H7 (cell line): ENCODE results near the gene SIK2. TPM values are rescaled to one million over a fixed set of nuclear protein-coding genes. Genes with fewer than 3 reads are reported as not detected.
"Not testable (repeated sequence)": the region's sequence is repeated elsewhere in the genome, so short reads cannot be mapped to it uniquely, and the experiment has no call there.

Experiments used
- DNase-seq: peaks from one replicate; pipeline ENCODE4 v3.0.0; 2012
- H3K27me3 ChIP-seq: 2 replicates; pipeline ENCODE4 v1.6.0; 2011; ENCODE audit warnings: mild to moderate bottlenecking, low read length; ENCODE audit not compliant: control insufficient read depth, insufficient read depth
- H3K36me3 ChIP-seq: replicated peaks from 2 replicates; pipeline ENCODE4 v1.5.1; 2011; ENCODE audit warnings: low read length; ENCODE audit not compliant: control insufficient read depth, insufficient read depth
- H3K4me3 ChIP-seq: 2 replicates; pipeline ENCODE4 v1.5.1; 2011; ENCODE audit warnings: low read depth, mild to moderate bottlenecking, control low read depth, low read length, moderate library complexity; ENCODE audit not compliant: insufficient read depth
- total RNA-seq: library from RNA; depleted of rRNA; stranded (reverse); fragments of >200 nt; shearing (Covaris generic); gene quantifications from 2 replicates; pipeline ENCODE4 v1.2.3, GENCODE V29; 2014

The SIK2 gene
- total RNA-seq, 1 experiment from 2014 or later: 5.5 TPM

DNA sequence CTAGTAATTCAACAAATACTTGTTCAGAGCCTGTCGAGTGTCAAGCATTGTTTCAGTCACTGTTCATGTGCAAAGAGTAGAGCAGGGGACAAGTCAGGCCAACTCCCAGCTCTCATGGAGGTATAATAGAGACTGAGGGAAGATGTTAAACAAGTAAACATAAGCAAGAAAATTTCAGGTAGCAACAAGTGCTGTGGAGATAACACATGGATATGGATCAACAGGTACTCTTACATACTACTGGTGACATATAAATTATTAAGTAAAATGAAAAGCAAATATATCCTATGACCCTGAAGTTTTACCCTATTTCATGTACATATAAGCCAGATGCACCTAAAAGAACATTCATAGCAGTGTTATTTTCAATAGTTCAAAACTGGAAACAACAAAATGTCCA lies 42.7 kb downstream of the SIK2 start:
- H3K4me3 ChIP-seq: no peak overlapping the region
- no peak for DNase-seq
- no peaks in the 10 kb centered on the region for H3K27me3 ChIP-seq
- H3K36me3 ChIP-seq: no peaks in the 10 kb centered on the region

- H3K27me3 ChIP-seq: no peaks in the 10 kb centered on the region
- H3K4me3 ChIP-seq: no peak overlapping the region
- DNase-seq: no peak
- no peaks in the 10 kb centered on the region for H3K36me3 ChIP-seq
These were observed 43.5 kb downstream of the SIK2 start for GRCh38 chr11:111645657-111646316.

DNA sequence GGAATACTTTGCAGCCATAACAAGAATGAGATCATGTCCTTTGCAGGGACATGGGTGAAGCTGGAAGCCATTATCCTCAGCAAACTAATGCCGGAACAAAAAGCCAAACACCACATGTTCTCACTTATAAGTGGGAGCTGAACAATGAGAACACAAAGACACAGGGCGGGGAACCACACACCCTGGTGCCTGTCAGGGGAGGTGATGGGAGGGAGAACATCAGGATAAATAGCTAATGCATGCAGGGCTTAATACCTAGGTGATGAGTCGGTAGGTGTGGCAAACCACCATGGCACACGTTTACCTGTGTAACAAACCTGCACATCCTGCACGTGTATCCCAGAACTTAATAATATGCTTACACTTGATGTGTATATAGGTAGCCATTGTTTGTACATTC lies 49.1 kb downstream of the SIK2 start:
- not testable (repeated sequence) for DNase-seq, H3K4me3 ChIP-seq, H3K36me3 ChIP-seq, H3K27me3 ChIP-seq

DNA sequence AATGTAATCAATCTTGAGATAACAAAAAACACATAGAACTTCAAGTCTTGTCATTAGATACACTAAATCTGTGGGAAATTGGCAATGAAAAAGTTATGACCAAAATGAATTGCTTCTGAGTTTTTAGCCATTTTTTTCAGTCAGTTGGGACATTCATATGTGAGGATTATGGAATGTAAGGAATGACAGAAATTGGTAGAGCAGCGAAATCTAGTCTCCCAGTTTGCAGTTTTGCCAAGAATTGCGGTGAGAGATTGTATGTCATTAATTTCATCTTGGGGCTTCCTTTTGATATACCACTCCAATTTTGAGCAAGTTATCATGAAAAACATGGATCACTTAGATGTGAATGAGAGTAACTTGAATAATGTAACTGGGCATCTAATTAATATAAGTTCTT lies 49.9 kb downstream of the SIK2 start:
- H3K36me3 ChIP-seq: no peaks in the 10 kb centered on the region
- DNase-seq: no peak
- H3K27me3 ChIP-seq: no peaks in the 10 kb centered on the region
- no peak overlapping the region for H3K4me3 ChIP-seq

- H3K36me3 ChIP-seq: no peaks in the 10 kb centered on the region
- no peaks in the 10 kb centered on the region for H3K27me3 ChIP-seq
- no peak overlapping the region for H3K4me3 ChIP-seq
- no peak for DNase-seq
These were observed 52.4 kb downstream of the SIK2 start for GRCh38 chr11:111654601-111655000.

DNA sequence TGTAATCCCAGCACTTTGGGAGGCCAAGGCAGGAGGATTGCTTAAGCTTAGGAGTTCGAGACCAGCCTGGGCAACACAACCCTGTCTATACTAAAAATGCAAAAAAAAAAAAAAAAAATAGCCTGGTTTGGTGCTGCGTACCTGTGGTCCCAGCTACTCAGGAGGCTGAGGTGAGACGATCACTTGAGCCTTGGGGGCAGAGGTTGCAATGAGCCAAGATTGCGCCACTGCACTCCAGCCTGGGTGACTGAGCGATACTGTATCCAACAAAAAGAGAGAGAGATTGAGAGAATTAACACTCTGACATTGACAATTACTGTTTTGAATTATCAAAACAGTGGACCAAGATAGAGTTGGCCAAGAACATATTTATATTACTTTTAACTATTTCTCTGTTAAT lies 53.7 kb downstream of the SIK2 start:
- Histone ChIP-seq H3K27me3 (no peaks in the 10 kb centered on the region), H3K4me3 (no peak overlapping the region), H3K36me3 (no peaks in the 10 kb centered on the region)
- DNase-seq: no peak

DNA sequence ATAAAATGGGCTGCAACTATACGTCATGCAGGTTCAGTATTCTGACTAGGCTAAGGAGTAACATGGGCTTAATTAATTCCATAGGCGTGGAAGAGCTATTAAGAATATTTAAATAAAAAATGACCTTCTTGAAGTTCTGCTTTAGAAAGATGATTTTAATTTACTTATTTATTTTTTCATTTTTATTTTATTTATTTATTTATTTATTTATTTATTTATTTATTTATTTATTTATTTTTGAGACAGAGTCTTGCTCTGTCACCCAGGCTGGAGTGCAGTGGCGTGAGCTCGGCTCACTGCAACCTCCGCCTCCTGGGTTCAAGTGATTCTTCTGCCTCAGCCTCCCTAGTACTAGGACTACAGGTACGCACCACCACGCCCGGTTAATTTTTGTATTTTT lies 55.7 kb downstream of the SIK2 start:
- not testable (repeated sequence) for DNase-seq, H3K27me3 ChIP-seq, H3K4me3 ChIP-seq

GRCh38 chr11:111658493-111658892 lies 56.2 kb downstream of the SIK2 start:
- H3K4me3 ChIP-seq, H3K36me3 ChIP-seq, DNase-seq, H3K27me3 ChIP-seq: not testable (repeated sequence)

More for the DNA sequence above, 55.7 kb downstream of the SIK2 start:
- H3K36me3 ChIP-seq: not testable (repeated sequence)

GRCh38 chr11:111659201-111660115 lies 57.2 kb downstream of the SIK2 start:
- Histone ChIP-seq H3K27me3 (no peaks in the 10 kb centered on the region), H3K4me3 (no peak overlapping the region), H3K36me3 (no peaks in the 10 kb centered on the region)
- no peak for DNase-seq

DNA sequence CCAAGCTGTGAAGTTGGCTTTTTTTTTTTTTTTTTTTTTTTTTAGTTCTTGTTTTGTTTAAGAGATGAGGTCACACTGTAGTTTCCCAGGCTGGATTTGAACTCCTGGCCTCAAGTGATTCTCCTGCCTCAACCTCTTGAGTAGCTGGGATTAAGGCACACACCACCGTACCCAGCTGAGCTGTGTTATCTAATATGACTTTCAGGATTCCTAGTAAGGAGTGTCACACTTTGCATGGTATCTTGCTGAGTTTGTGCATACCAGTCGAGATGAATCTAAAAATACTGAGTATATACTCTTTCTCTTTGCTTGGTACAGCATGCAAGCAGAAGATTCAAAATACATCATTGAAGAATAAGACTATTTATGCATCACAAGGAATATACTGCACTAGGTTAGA lies 58.6 kb downstream of the SIK2 start:
- Histone ChIP-seq H3K4me3 (no peak overlapping the region), H3K36me3 (no peaks in the 10 kb centered on the region)
- no peak for DNase-seq

DNA sequence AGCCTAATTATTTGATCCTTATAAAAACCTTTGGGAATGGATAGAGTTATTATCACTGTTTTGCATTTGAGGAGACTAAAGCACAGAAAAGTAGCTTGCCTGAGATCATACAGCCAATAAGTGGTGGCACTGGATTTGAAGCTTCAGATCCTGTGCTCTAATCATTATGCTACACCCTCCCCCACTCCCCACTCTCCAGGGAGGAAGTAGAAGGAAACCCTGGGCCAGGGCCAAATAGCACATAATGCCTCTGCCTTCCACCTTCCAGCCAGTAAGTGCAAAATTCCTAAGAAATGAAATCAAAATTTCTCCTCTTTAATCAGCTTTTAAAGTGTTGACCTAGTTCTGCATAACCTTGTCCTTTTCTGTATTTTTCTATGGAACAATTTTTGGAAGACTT lies 61.6 kb downstream of the SIK2 start:
- H3K4me3 ChIP-seq: no peak overlapping the region
- DNase-seq: no peak
- no peaks in the 10 kb centered on the region for H3K27me3 ChIP-seq
- H3K36me3 ChIP-seq: no peaks in the 10 kb centered on the region

More for the DNA sequence above, 58.6 kb downstream of the SIK2 start:
- H3K27me3 ChIP-seq: no peaks in the 10 kb centered on the region

GRCh38 chr11:111665777-111666176 lies 63.5 kb downstream of the SIK2 start:
- DNase-seq: peak; percentile 19
- Histone ChIP-seq H3K4me3 (no peak overlapping the region), H3K27me3 (no peaks in the 10 kb centered on the region), H3K36me3 (no peaks in the 10 kb centered on the region)

DNA sequence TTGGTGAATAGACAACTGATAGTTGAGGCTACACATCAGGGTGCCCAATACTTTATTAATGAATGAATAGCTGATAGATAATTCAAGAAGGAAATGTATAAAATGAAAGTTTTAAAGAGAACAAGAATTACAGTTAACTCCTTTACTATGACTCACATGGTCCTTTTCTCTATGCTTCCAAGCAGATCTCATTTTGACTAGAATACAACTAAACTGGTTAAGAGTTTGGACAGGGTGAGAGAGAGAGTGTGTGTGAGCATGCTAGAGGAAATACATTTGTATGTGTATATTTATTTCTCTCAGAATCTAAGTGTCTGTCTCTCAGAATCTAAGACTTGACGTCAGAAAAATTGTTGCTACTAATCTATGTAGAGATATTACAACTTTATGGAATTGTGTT lies 66.7 kb downstream of the SIK2 start:
- no peaks in the 10 kb centered on the region for H3K27me3 ChIP-seq
- no peaks in the 10 kb centered on the region for H3K36me3 ChIP-seq
- DNase-seq: no peak
- no peak overlapping the region for H3K4me3 ChIP-seq

DNA sequence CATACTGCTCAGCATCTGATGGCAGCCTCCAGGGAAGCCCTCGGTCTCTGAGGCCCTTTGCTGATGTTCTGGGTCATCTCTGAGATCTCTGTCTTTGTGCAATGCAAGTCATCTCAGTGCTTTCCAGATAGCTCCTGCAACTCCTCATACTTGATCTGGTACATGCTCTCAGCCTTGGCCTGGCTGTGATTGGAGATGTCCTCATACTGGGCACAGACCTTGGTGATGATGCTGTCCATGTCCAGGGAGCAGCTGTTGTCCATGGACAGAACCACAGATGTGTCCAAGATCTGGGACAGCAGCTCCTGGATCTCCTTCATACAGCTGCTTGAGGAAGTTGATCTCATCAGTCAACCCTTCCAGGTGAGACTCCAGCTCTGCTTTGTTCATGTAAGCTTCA lies 69.1 kb downstream of the SIK2 start:
- Histone ChIP-seq H3K4me3 (no peak overlapping the region), H3K27me3 (no peaks in the 10 kb centered on the region), H3K36me3 (no peaks in the 10 kb centered on the region)
- DNase-seq: no peak

DNA sequence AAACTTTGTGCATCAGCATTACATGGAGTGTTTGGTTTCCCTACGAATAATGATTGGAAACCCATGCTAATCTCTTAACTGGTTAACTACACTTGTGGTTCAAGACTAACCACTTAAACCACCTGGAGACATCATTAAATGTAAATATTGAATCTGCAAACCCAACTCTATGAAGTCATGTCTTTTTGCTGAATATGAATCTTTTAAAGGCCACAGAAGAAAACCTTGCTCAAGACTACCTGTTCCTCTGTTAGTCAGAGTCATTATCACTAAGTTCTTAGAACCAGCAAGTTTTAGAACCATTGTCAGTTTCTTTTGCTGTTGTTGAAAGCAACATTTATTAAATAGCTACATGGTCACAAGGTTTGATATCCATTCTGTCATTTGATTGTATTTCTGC lies 70.7 kb downstream of the SIK2 start:
- Histone ChIP-seq H3K27me3 (no peaks in the 10 kb centered on the region), H3K36me3 (no peaks in the 10 kb centered on the region), H3K4me3 (no peak overlapping the region)
- DNase-seq: no peak
